Esophagus muscularis mucosa (tissue), 3 donors: ENCODE data around the gene NCKIPSD.

Experiments used
- CTCF ChIP-seq, 3 experiments: fragments of 200-600 bp in 2 of 3; fragments of 450-650 bp in 1 of 3; sonication (generic) in 2 of 3; IDR thresholded peaks; one replicate each; pipeline ENCODE4 v1.5.1; 2017 to 2019; ENCODE audit warnings: antibody characterized with exemption in 3 of 3, mild to moderate bottlenecking in 2 of 3, moderate library complexity in 1 of 3
- POLR2A ChIP-seq: fragments of 450-650 bp; IDR thresholded peaks from one replicate; pipeline ENCODE4 v1.6.1; 2017; ENCODE audit warnings: antibody characterized with exemption, moderate library complexity, mild to moderate bottlenecking, low read depth

GRCh38 chr3:48690846-48691458 is 5.2 kb upstream of the NCKIPSD start:
- TF ChIP-seq CTCF (IDR thresholded peaks at IDR 0.05) (no peak), POLR2A (no peak)
